GM15510 (cell line): Measurements from ENCODE around the gene DUSP5.

Experiments
- POLR2A ChIP-seq: IDR thresholded peaks from 3 replicates; pipeline ENCODE4 v1.6.1; 2011; ENCODE audit warnings: borderline replicate concordance; ENCODE audit not compliant: insufficient read length; ENCODE audit errors: extremely low read depth

The DUSP5 gene

GRCh38 chr10:110534571-110534970 lies 36.9 kb downstream of the DUSP5 start:
- TF ChIP-seq POLR2A: no peak

- TF ChIP-seq POLR2A: no peak
Observed at GRCh38 chr10:110535958-110536891, 38.5 kb downstream of the DUSP5 start.

- no peak for TF ChIP-seq POLR2A
Observed at GRCh38 chr10:110539091-110539490, 41.4 kb downstream of the DUSP5 start.

- TF ChIP-seq POLR2A: no peak
Observed at GRCh38 chr10:110540031-110540430, 42.3 kb downstream of the DUSP5 start.

- TF ChIP-seq POLR2A: no peak
Observed at GRCh38 chr10:110544958-110545537, 47.3 kb downstream of the DUSP5 start.

GRCh38 chr10:110546077-110546476 lies 48.4 kb downstream of the DUSP5 start:
- TF ChIP-seq POLR2A: no peak

GRCh38 chr10:110546499-110547110 lies 48.9 kb downstream of the DUSP5 start:
- TF ChIP-seq POLR2A: no peak

GRCh38 chr10:110547139-110547761 lies 49.5 kb downstream of the DUSP5 start:
- no peak for TF ChIP-seq POLR2A

- no peak for TF ChIP-seq POLR2A
Observed at GRCh38 chr10:110548002-110548401, 50.3 kb downstream of the DUSP5 start.

GRCh38 chr10:110549211-110549610 lies 51.5 kb downstream of the DUSP5 start:
- no peak for TF ChIP-seq POLR2A

GRCh38 chr10:110553905-110554304 lies 56.2 kb downstream of the DUSP5 start:
- TF ChIP-seq POLR2A: no peak

- TF ChIP-seq POLR2A: no peak
Observed at GRCh38 chr10:110556296-110556695, 58.6 kb downstream of the DUSP5 start.

- TF ChIP-seq POLR2A: no peak
Observed at GRCh38 chr10:110556969-110557601, 59.4 kb downstream of the DUSP5 start.

GRCh38 chr10:110558041-110558440 lies 60.3 kb downstream of the DUSP5 start:
- TF ChIP-seq POLR2A: no peak

GRCh38 chr10:110560012-110560411 lies 62.3 kb downstream of the DUSP5 start:
- TF ChIP-seq POLR2A: no peak
